Adipose tissue (tissue), 3 donors: Measurements from ENCODE around the gene KRTAP5-10. TPM values are rescaled to one million over a fixed set of nuclear protein-coding genes. Genes with fewer than 3 reads are reported as not detected.
"Not testable (repeated sequence)": the region's sequence is repeated elsewhere in the genome, so short reads cannot be mapped to it uniquely, and the experiment has no call there.

Source experiments
- H3K27ac ChIP-seq: one replicate; pipeline ENCODE4 v1.5.1; 2013; ENCODE audit warnings: low read depth, low read length
- WGBS, 3 donors: extraction: QIAGEN DNeasy Blood & Tissue Kit; methylation state at CpG; one replicate each; pipeline ENCODE4 v1.1.7; 2013; 5-methylcytosine and 5-hydroxymethylcytosine counted together
- polyA plus RNA-seq, 3 donors: library from polyadenylated mRNA; stranded (reverse); fragments of 200-250 nt; gene quantifications; one replicate each; pipeline ENCODE4 v1.2.3, GENCODE V29; 2013
- donor health status: healthy with polysubstance abuse.
- donor health status: Bipolar disorder and iron deficiency.
- donor health status: healthy.

Gene KRTAP5-10
- polyA plus RNA-seq, 3 donors, result not detected

GRCh38 chr11:71566626-71567599 lies 1.6 kb downstream of the KRTAP5-10 start:
- 45 to 75% (median 58%) methylated on average over 18 to 19 of the region's 21 CpGs for WGBS, 3 donors

GRCh38 chr11:71567633-71568032 lies 2.3 kb downstream of the KRTAP5-10 start:
- WGBS, 3 donors, result 69 to 82% (median 73%) methylated on average over 8 of the region's 8 CpGs
- not testable (repeated sequence) for H3K27ac ChIP-seq

More at GRCh38 chr11:71566626-71567599, 1.6 kb downstream of the KRTAP5-10 start:
- not testable (repeated sequence) for H3K27ac ChIP-seq

GRCh38 chr11:71568704-71569349 lies 3.5 kb downstream of the KRTAP5-10 start:
- no peak overlapping the region for H3K27ac ChIP-seq
- WGBS, 3 donors, result 47 to 65% (median 60%) methylated on average over 8 of the region's 8 CpGs

- not testable (repeated sequence) for H3K27ac ChIP-seq
- 82 to 87% (median 86%) methylated on average over 34 to 36 of the region's 39 CpGs for WGBS, 3 donors
Observed at GRCh38 chr11:71571101-71571850, 5.9 kb downstream of the KRTAP5-10 start.

GRCh38 chr11:71572811-71573210 lies 7.4 kb downstream of the KRTAP5-10 start:
- H3K27ac ChIP-seq, result no peak overlapping the region
- WGBS, 3 donors, result 85 to 87% (median 85%) methylated on average over 11 of the region's 11 CpGs

- H3K27ac ChIP-seq, result no peak overlapping the region
- WGBS, 3 donors, result 70 to 86% (median 83%) methylated on average over 5 of the region's 5 CpGs
Observed at GRCh38 chr11:71574418-71574817, 9.1 kb downstream of the KRTAP5-10 start.

GRCh38 chr11:71575723-71576424 lies 10.5 kb downstream of the KRTAP5-10 start:
- H3K27ac ChIP-seq, result no peak overlapping the region
- WGBS, 3 donors, result 81 to 84% (median 83%) methylated on average over 4 of the region's 4 CpGs

GRCh38 chr11:71576688-71577465 lies 11.5 kb downstream of the KRTAP5-10 start:
- 86 to 91% (median 91%) methylated on average over 36 to 38 of the region's 41 CpGs for WGBS, 3 donors
- H3K27ac ChIP-seq, result not testable (repeated sequence)

GRCh38 chr11:71577469-71578004 lies 12.2 kb downstream of the KRTAP5-10 start:
- no peak overlapping the region for H3K27ac ChIP-seq
- WGBS, 3 donors, result 92 to 93% (median 92%) methylated on average over 7 of the region's 7 CpGs

- WGBS, 3 donors, result 66 to 71% (median 70%) methylated on average over 7 of the region's 7 CpGs
- not testable (repeated sequence) for H3K27ac ChIP-seq
Observed at GRCh38 chr11:71579513-71579912, 14.2 kb downstream of the KRTAP5-10 start.

- 3 to 7% (median 6%) methylated on average over 8 of the region's 8 CpGs for WGBS, 3 donors
- no peak overlapping the region for H3K27ac ChIP-seq
Observed at GRCh38 chr11:71580057-71581003, 15.0 kb downstream of the KRTAP5-10 start.

- no peak overlapping the region for H3K27ac ChIP-seq
- WGBS, 3 donors, result 56 to 82% (median 71%) methylated on average over 4 of the region's 4 CpGs
Observed at GRCh38 chr11:71581826-71582225, 16.5 kb downstream of the KRTAP5-10 start.

- 56 to 82% (median 58%) methylated on average over 3 of the region's 3 CpGs for WGBS, 3 donors
- no peak within 1 kb of the TSS for H3K27ac ChIP-seq
Observed at GRCh38 chr11:71582309-71582895, 17.0 kb downstream of the KRTAP5-10 start, which contains the start of gene KRTAP5-11. TSS of gene KRTAP5-11 (minus strand) at chr11:71582875. CDS start at chr11:71582837, 38 bp downstream.

- WGBS, 3 donors, result 69 to 87% (median 73%) methylated on average over 2 of the region's 2 CpGs
- not testable (repeated sequence) for H3K27ac ChIP-seq
Observed at GRCh38 chr11:71582969-71583368, 17.6 kb downstream of the KRTAP5-10 start.

GRCh38 chr11:71585673-71586072 lies 20.3 kb downstream of the KRTAP5-10 start:
- 77 to 90% (median 87%) methylated on average over 5 of the region's 5 CpGs for WGBS, 3 donors
- H3K27ac ChIP-seq, result not testable (repeated sequence)

- 27 to 67% (median 60%) methylated on average over 4 of the region's 4 CpGs for WGBS, 3 donors
- H3K27ac ChIP-seq, result not testable (repeated sequence)
Observed at GRCh38 chr11:71588314-71588713, 23.0 kb downstream of the KRTAP5-10 start.
